HepG2 (cell line): ENCODE results near the gene KRTAP12-4. TPM values are rescaled to one million over a fixed set of nuclear protein-coding genes. Genes with fewer than 3 reads are reported as not detected.
A peak's percentile ranks its signal among the peaks of the same experiment; 100 is the strongest.

Experiments
- ARHGAP35 ChIP-seq: sonication (generic); formaldehyde crosslinking; IDR thresholded peaks from 2 replicates; pipeline ENCODE4 v1.9.0; 2022; ENCODE audit warnings: mild to moderate bottlenecking, inconsistent platforms, moderate library complexity, missing genetic modification reagents, borderline replicate concordance
- ELF3 ChIP-seq: IDR thresholded peaks from 2 replicates; pipeline ENCODE4 v1.6.1; 2016; ENCODE audit warnings: missing genetic modification reagents, missing compliant biosample characterization
- GATAD2A ChIP-seq: IDR thresholded peaks from 2 replicates; pipeline ENCODE4 v1.6.1; 2016
- HNF4A ChIP-seq: sonication (generic); formaldehyde crosslinking; IDR thresholded peaks from 2 replicates; pipeline ENCODE4 v1.4.0; 2020; ENCODE audit warnings: missing genetic modification reagents
- JUN ChIP-seq: sonication (generic); formaldehyde crosslinking; IDR thresholded peaks from 2 replicates; pipeline ENCODE4 v1.4.0; 2020; ENCODE audit warnings: mild to moderate bottlenecking, missing genetic modification reagents
- SIN3A ChIP-seq: IDR thresholded peaks from 2 replicates; pipeline ENCODE4 v1.6.1; 2011; ENCODE audit warnings: low read depth, mild to moderate bottlenecking, control low read depth, low read length, borderline replicate concordance
- ZBTB7A ChIP-seq: sonication (generic); formaldehyde crosslinking; IDR thresholded peaks from 2 replicates; pipeline ENCODE4 v1.8.0; 2022; ENCODE audit warnings: mild to moderate bottlenecking, missing genetic modification reagents
- ZNF17 ChIP-seq: sonication (generic); formaldehyde crosslinking; IDR thresholded peaks from 2 replicates; pipeline ENCODE4 v1.5.0; 2020; ENCODE audit warnings: mild to moderate bottlenecking, missing genetic modification reagents
- ZNF749 ChIP-seq: sonication (generic); formaldehyde crosslinking; IDR thresholded peaks from 2 replicates; pipeline ENCODE4 v1.8.0; 2022; ENCODE audit warnings: mild to moderate bottlenecking, missing genetic modification reagents, moderate library complexity, borderline replicate concordance
- ZNF766 ChIP-seq: sonication (generic); formaldehyde crosslinking; IDR thresholded peaks from 2 replicates; pipeline ENCODE4 v1.5.0; 2020; ENCODE audit warnings: missing genetic modification reagents, borderline replicate concordance
- ZNF772 ChIP-seq: sonication (generic); formaldehyde crosslinking; IDR thresholded peaks from 2 replicates; pipeline ENCODE4 v1.5.0; 2020; ENCODE audit warnings: mild to moderate bottlenecking, missing genetic modification reagents
- ZNF777 ChIP-seq: sonication (generic); formaldehyde crosslinking; IDR thresholded peaks from 2 replicates; pipeline ENCODE4 v1.4.0; 2020; ENCODE audit warnings: missing genetic modification reagents
- polyA plus RNA-seq, 8 experiments: library from polyadenylated mRNA; depleted of rRNA in 3 of 8; stranded (reverse) in 7 of 8; unstranded in 1 of 8; fragments of >200 nt; fragmentation: Illumina TruSeq in 4 of 8; extraction: Trizol in 4 of 8; gene quantifications; 2 replicates each; pipeline versions ENCODE4 v1.2.1 to v1.2.3, GENCODE V29; 2011 to 2016; ENCODE audit warnings: low read depth in 4 of 8, missing spikeins in 1 of 8, mixed read lengths in 1 of 8; ENCODE audit not compliant: insufficient read depth in 1 of 8
- total RNA-seq, 5 experiments: library from RNA; depleted of rRNA; stranded (reverse); fragments of >200 nt; fragmentation: Illumina TruSeq; extraction: Trizol; gene quantifications; 2 replicates each; pipeline ENCODE4 v1.2.3, GENCODE V29; 2016; ENCODE audit warnings: low read depth in 1 of 5
- TF ChIP-seq, protein P1 (sequence below): sonication (generic); formaldehyde crosslinking; IDR thresholded peaks from 2 replicates; pipeline ENCODE4 v1.4.0; 2020; ENCODE audit warnings: low read depth, missing genetic modification reagents
- TF ChIP-seq, protein P2 (sequence below): sonication (generic); formaldehyde crosslinking; IDR thresholded peaks from 2 replicates; pipeline ENCODE4 v1.8.0; 2022; ENCODE audit warnings: missing genetic modification reagents, mild to moderate bottlenecking, inconsistent platforms, borderline replicate concordance
- TF ChIP-seq, protein P3 (sequence below): sonication (generic); formaldehyde crosslinking; IDR thresholded peaks from 2 replicates; pipeline ENCODE4 v1.9.0; 2022; ENCODE audit warnings: missing genetic modification reagents, mild to moderate bottlenecking, borderline replicate concordance

Gene KRTAP12-4
- total and polyA plus RNA-seq, 2 of the 13 experiments (the other 11 are each of a cell fraction or from before 2014, with no cell fraction given) = not detected

DNA sequence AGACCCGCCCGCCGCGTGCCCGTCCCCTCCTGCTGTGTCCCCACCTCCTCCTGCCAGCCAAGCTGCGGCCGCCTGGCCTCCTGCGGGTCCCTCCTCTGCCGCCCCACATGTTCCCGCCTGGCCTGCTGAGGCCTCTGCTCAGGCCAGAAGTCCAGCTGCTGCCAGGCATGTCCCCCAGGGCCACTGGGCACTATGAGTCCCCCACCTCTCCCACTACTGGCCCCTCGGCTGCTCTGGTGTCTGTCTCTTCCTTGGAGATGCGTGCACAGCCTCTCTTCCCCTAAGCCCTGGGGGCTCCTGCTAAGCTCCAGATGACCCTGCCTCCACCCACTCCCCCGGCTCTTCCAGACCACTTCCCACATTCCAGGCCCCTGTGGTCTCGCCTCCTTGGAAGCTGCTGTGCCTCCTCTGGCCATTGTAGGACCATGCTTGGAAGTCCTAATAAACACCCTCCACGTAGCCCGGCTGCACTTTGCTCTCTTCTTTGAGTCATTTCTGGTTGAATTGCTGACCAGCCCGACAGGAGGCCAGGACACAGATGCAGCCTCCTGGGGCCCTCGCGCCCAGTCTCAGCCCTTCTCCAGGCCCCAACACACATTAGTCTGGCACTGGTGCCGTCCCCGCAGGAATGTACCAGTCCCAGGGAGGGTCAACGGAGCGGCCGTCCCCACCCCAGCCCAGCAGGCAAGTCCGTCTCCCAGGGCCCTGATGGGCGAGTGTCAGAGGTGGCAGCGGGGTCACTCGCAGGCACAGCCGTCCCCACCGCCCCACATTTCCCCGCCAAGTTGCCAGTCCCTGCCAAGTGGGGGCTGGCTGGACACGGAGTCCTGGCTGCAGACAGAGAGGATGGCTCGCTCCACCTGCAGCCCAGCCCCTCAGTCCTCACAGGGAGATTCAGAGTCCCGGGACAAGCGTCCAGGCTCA, 43.6 kb upstream of the KRTAP12-4 start (continued):
- TF ChIP-seq, protein P1, sequence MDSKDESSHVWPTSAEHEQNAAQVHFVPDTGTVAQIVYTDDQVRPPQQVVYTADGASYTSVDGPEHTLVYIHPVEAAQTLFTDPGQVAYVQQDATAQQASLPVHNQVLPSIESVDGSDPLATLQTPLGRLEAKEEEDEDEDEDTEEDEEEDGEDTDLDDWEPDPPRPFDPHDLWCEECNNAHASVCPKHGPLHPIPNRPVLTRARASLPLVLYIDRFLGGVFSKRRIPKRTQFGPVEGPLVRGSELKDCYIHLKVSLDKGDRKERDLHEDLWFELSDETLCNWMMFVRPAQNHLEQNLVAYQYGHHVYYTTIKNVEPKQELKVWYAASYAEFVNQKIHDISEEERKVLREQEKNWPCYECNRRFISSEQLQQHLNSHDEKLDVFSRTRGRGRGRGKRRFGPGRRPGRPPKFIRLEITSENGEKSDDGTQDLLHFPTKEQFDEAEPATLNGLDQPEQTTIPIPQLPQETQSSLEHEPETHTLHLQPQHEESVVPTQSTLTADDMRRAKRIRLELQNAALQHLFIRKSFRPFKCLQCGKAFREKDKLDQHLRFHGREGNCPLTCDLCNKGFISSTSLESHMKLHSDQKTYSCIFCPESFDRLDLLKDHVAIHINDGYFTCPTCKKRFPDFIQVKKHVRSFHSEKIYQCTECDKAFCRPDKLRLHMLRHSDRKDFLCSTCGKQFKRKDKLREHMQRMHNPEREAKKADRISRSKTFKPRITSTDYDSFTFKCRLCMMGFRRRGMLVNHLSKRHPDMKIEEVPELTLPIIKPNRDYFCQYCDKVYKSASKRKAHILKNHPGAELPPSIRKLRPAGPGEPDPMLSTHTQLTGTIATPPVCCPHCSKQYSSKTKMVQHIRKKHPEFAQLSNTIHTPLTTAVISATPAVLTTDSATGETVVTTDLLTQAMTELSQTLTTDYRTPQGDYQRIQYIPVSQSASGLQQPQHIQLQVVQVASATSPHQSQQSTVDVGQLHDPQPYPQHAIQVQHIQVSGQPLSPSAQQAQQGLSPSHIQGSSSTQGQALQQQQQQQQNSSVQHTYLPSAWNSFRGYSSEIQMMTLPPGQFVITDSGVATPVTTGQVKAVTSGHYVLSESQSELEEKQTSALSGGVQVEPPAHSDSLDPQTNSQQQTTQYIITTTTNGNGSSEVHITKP = peak; percentile 82; the same call in 1 of the 2 replicates
- TF ChIP-seq ZBTB7A (CRISPR knock-in tag) (0 out of 2 replicates have a peak, but pooled peaks have one; percentile 45), ZNF17 (CRISPR knock-in tag) (no peak), JUN (CRISPR knock-in tag) (peak; percentile 44; the same call in 1 of the 2 replicates), GATAD2A (CRISPR knock-in tag) (peak; percentile 68), ELF3 (CRISPR knock-in tag) (peak; percentile 42; the same call in 1 of the 2 replicates), SIN3A (no peak), ZNF766 (CRISPR knock-in tag) (peak; percentile 72; the same call in 1 of the 2 replicates), HNF4A (CRISPR knock-in tag) (peak; percentile 79), ZNF772 (CRISPR knock-in tag) (0 out of 2 replicates have a peak, but pooled peaks have one; percentile 57), ARHGAP35 (no peak), ZNF749 (CRISPR knock-in tag) (no peak), ZNF777 (CRISPR knock-in tag) (0 out of 2 replicates have a peak, but pooled peaks have one; percentile 24)
- TF ChIP-seq, protein P2, sequence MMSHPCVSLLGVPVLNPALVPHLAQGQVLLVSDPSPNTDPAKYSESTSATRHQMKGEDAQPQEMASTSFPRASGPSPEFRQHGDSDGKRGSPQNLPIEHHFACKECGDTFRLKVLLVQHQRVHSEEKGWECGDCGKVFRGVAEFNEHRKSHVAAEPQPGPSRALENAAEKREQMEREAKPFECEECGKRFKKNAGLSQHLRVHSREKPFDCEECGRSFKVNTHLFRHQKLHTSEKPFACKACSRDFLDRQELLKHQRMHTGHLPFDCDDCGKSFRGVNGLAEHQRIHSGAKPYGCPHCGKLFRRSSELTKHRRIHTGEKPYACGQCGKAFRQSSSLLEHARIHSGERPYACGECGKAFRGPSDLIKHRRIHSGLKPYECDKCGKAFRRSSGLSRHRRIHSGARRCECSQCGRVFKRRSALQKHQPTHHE (CRISPR knock-in tag) = no peak
- TF ChIP-seq, protein P3, sequence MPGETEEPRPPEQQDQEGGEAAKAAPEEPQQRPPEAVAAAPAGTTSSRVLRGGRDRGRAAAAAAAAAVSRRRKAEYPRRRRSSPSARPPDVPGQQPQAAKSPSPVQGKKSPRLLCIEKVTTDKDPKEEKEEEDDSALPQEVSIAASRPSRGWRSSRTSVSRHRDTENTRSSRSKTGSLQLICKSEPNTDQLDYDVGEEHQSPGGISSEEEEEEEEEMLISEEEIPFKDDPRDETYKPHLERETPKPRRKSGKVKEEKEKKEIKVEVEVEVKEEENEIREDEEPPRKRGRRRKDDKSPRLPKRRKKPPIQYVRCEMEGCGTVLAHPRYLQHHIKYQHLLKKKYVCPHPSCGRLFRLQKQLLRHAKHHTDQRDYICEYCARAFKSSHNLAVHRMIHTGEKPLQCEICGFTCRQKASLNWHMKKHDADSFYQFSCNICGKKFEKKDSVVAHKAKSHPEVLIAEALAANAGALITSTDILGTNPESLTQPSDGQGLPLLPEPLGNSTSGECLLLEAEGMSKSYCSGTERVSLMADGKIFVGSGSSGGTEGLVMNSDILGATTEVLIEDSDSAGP (CRISPR knock-in tag) = peak; percentile 37; the same call in 1 of the 2 replicates
